PC-3 (cell line): ENCODE results near the gene WDR27.

Experiments used
- CTCF ChIP-seq: fragments of 300-600 bp; sonication (generic); conservative IDR thresholded peaks from 2 replicates; pipeline ENCODE4 v1.5.1; 2017; ENCODE audit warnings: antibody characterized with exemption, low read depth, mild to moderate bottlenecking, low read length
- EZH2 ChIP-seq: fragments of 300-600 bp; sonication (generic); IDR thresholded peaks from one replicate; pipeline ENCODE4 v1.6.1; 2017; ENCODE audit warnings: antibody characterized with exemption, mild to moderate bottlenecking, low read length; ENCODE audit not compliant: unreplicated experiment

DNA sequence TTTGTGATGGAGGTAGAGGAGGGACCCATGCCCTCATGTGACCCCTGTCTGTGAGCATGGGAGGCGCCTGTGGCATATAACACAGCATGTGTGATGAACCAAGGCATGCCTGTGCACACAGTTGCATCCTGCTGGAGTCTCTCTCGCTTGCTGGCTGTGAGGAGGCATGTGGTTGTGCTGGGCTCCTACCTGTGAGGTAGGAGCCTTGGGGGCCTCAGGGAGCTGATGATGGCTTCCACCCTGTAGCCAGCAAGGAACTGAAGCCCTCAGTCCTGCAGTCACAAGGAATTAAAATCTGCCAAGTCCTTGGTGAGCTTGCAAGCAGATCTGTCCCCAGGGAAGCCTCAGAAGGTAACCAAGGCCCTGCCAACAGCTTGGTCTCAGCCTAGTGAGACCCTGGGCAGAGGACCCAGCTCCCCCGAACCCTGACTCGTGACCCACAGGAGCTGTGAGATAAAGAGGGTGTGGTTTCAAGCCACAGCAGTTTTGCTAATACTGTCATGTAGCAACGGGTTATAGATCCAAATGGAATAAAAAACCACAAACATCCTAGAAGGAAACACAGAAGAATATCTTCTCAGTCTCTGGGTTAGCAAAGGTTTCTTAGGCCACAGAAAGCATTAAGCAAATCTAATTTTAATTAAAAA, 145.7 kb downstream of the WDR27 start:
- TF ChIP-seq CTCF (no peak), EZH2 (no peak)
